H9 (cell line): ENCODE results near the gene ZCWPW1. TPM values are rescaled to one million over a fixed set of nuclear protein-coding genes. Genes with fewer than 3 reads are reported as not detected.

Source experiments
- DNase-seq: peaks from one replicate; pipeline ENCODE4 v3.0.0-alpha.2; 2017
- H2AFZ ChIP-seq: one replicate; pipeline ENCODE4 v1.6.1; 2013; ENCODE audit warnings: mild to moderate bottlenecking, low read length, control low read depth, moderate library complexity
- H2AK5ac ChIP-seq: 2 replicates; pipeline ENCODE4 v1.6.1; 2013; ENCODE audit warnings: low read length, control low read depth, mixed read lengths; ENCODE audit not compliant: insufficient read length
- H2BK120ac ChIP-seq: one replicate; pipeline ENCODE4 v1.6.1; 2013; ENCODE audit warnings: low read depth, mild to moderate bottlenecking, low read length, control low read depth, inconsistent platforms; ENCODE audit not compliant: poor library complexity, severe bottlenecking
- H2BK12ac ChIP-seq: 2 replicates; pipeline ENCODE4 v1.6.1; 2013; ENCODE audit warnings: low read length, control low read depth, mixed read lengths, low read depth; ENCODE audit not compliant: insufficient read length
- H2BK15ac ChIP-seq: 2 replicates; pipeline ENCODE4 v1.6.1; 2013; ENCODE audit warnings: low read depth, low read length, control low read depth
- H2BK20ac ChIP-seq: one replicate; pipeline ENCODE4 v1.6.1; 2013; ENCODE audit warnings: low read depth, mild to moderate bottlenecking, low read length, control low read depth, inconsistent platforms; ENCODE audit not compliant: poor library complexity, severe bottlenecking
- H2BK5ac ChIP-seq: 2 replicates; pipeline ENCODE4 v1.6.1; 2013; ENCODE audit warnings: low read length, control low read depth, mixed read lengths; ENCODE audit not compliant: insufficient read length
- H3K14ac ChIP-seq: 2 replicates; pipeline ENCODE4 v1.6.1; 2013; ENCODE audit warnings: low read length, control low read depth; ENCODE audit not compliant: insufficient read depth
- H3K18ac ChIP-seq: 2 replicates; pipeline ENCODE4 v1.6.1; 2013; ENCODE audit warnings: low read depth, mild to moderate bottlenecking, mixed read lengths, low read length, control low read depth; ENCODE audit not compliant: insufficient read length
- H3K23ac ChIP-seq: 2 replicates; pipeline ENCODE4 v1.6.1; 2013; ENCODE audit warnings: low read length, control low read depth, mixed read lengths, low read depth; ENCODE audit not compliant: insufficient read length
- H3K23me2 ChIP-seq: 2 replicates; pipeline ENCODE4 v1.6.1; 2013; ENCODE audit warnings: low read depth, mild to moderate bottlenecking, mixed read lengths, low read length, control low read depth; ENCODE audit not compliant: insufficient read length, poor library complexity, severe bottlenecking
- H3K27ac ChIP-seq: 2 replicates; pipeline ENCODE4 v1.5.1; 2013; ENCODE audit warnings: low read length, control low read depth, mixed read lengths, low read depth; ENCODE audit not compliant: insufficient read length
- H3K27me3 ChIP-seq: 2 replicates; pipeline ENCODE4 v1.6.1; 2013; ENCODE audit warnings: low read length, control low read depth, inconsistent platforms; ENCODE audit not compliant: insufficient read depth
- H3K4ac ChIP-seq: 2 replicates; pipeline ENCODE4 v1.6.1; 2013; ENCODE audit warnings: low read depth, mild to moderate bottlenecking, control low read depth, inconsistent platforms, low read length, moderate library complexity
- H3K4me1 ChIP-seq: 2 replicates; pipeline ENCODE4 v1.6.1; 2013; ENCODE audit warnings: low read length, control low read depth, inconsistent platforms; ENCODE audit not compliant: insufficient read depth
- H3K4me2 ChIP-seq: 2 replicates; pipeline ENCODE4 v1.6.1; 2013; ENCODE audit warnings: low read length, control low read depth, mixed read lengths; ENCODE audit not compliant: insufficient read length, insufficient read depth
- H3K56ac ChIP-seq: 2 replicates; pipeline ENCODE4 v1.6.1; 2013; ENCODE audit warnings: low read depth, mild to moderate bottlenecking, mixed read lengths, low read length, control low read depth; ENCODE audit not compliant: insufficient read length
- H3K79me1 ChIP-seq: 2 replicates; pipeline ENCODE4 v1.6.1; 2013; ENCODE audit warnings: low read depth, mild to moderate bottlenecking, moderate library complexity, low read length, control low read depth, inconsistent platforms; ENCODE audit not compliant: insufficient read depth, poor library complexity, severe bottlenecking
- H3K79me2 ChIP-seq: 2 replicates; pipeline ENCODE4 v1.6.1; 2013; ENCODE audit warnings: low read length, control low read depth, inconsistent platforms; ENCODE audit not compliant: insufficient read depth
- H3K9ac ChIP-seq: 2 replicates; pipeline ENCODE4 v1.6.1; 2013; ENCODE audit warnings: low read length, control low read depth, mixed read lengths; ENCODE audit not compliant: insufficient read length; ENCODE audit errors: extremely low read depth
- H3K9me3 ChIP-seq: one replicate; pipeline ENCODE4 v1.6.1; 2013; ENCODE audit warnings: low read depth, low read length, inconsistent platforms; ENCODE audit not compliant: control insufficient read depth
- H3T11ph ChIP-seq: one replicate; pipeline ENCODE4 v1.6.1; 2013; ENCODE audit warnings: mild to moderate bottlenecking, low read length, control low read depth, inconsistent platforms
- H4K20me1 ChIP-seq: one replicate; pipeline ENCODE4 v1.6.1; 2013; ENCODE audit not compliant: control insufficient read depth, insufficient read length, insufficient read depth
- H4K5ac ChIP-seq: 2 replicates; pipeline ENCODE4 v1.6.1; 2013; ENCODE audit warnings: low read depth, mild to moderate bottlenecking, mixed read lengths, low read length, control low read depth; ENCODE audit not compliant: insufficient read length
- H4K8ac ChIP-seq: replicated peaks from 2 replicates; pipeline ENCODE4 v1.6.1; 2013; ENCODE audit warnings: low read length, control low read depth, mixed read lengths, low read depth; ENCODE audit not compliant: insufficient read length
- H4K91ac ChIP-seq: 2 replicates; pipeline ENCODE4 v1.6.1; 2013; ENCODE audit warnings: low read depth, mild to moderate bottlenecking, moderate library complexity, mixed read lengths, low read length, control low read depth; ENCODE audit not compliant: insufficient read length
- H3K27ac Mint-ChIP-seq, 3 experiments: 2 replicates in 2 of 3; 3 replicates in 1 of 3; pipeline ENCODE4 v1.8.0; 2020 to 2021; ENCODE audit warnings: mixed read lengths in 3 of 3, mild to moderate bottlenecking in 1 of 3, moderate library complexity in 1 of 3
- H3K27me3 Mint-ChIP-seq: 2 replicates; pipeline ENCODE4 v1.8.0; 2021; ENCODE audit warnings: low read depth, mild to moderate bottlenecking, moderate library complexity, mixed read lengths
- H3K36me3 Mint-ChIP-seq, 3 experiments: 2 replicates in 2 of 3; 3 replicates in 1 of 3; pipeline ENCODE4 v1.8.0; 2020 to 2021; ENCODE audit warnings: low read depth in 3 of 3, mixed read lengths in 3 of 3; ENCODE audit not compliant: insufficient read depth in 1 of 3
- H3K4me1 Mint-ChIP-seq, 2 experiments: 2 replicates each; pipeline ENCODE4 v1.8.0; 2020; ENCODE audit warnings: mixed read lengths in 2 of 2
- H3K4me3 Mint-ChIP-seq, 2 experiments: 2 replicates in 1 of 2; 3 replicates in 1 of 2; pipeline ENCODE4 v1.8.0; 2020 to 2021; ENCODE audit warnings: mild to moderate bottlenecking in 2 of 2, mixed read lengths in 2 of 2, moderate library complexity in 1 of 2
- H3K9me3 Mint-ChIP-seq, 2 experiments: 2 replicates in 1 of 2; 3 replicates in 1 of 2; pipeline ENCODE4 v1.8.0; 2020; ENCODE audit warnings: mild to moderate bottlenecking in 2 of 2, mixed read lengths in 2 of 2, moderate library complexity in 1 of 2
- CTCF ChIP-seq: fragments of 200-600 bp; sonication (generic); conservative IDR thresholded peaks from 3 replicates; pipeline ENCODE4 v1.8.0; 2021; ENCODE audit warnings: antibody characterized with exemption, mild to moderate bottlenecking
- WGBS: extraction: QIAGEN DNeasy Blood & Tissue Kit; methylation state at CpG from one replicate; pipeline ENCODE4 v1.1.7; 2013; ENCODE audit warnings: missing lambda C conversion rate, low lambda C conversion rate, mixed read lengths; ENCODE audit not compliant: insufficient read length; ENCODE audit errors: extremely low coverage; 5-methylcytosine and 5-hydroxymethylcytosine counted together
- total RNA-seq: library from RNA; stranded (reverse); gene quantifications from 2 replicates; pipeline ENCODE4 v1.2.1, GENCODE V29; 2021

Gene ZCWPW1
- total RNA-seq, 1 experiment from 2014 or later = 1.1 TPM

GRCh38 chr7:100406767-100407166, 21.7 kb downstream of the ZCWPW1 start:
- Histone ChIP-seq H2BK12ac (no peak overlapping the region), H3K79me1 (no peaks in the 10 kb centered on the region), H2BK15ac (no peak overlapping the region), H3K4me1 (no peaks in the 10 kb centered on the region), H3K9ac (no peak overlapping the region), H4K5ac (no peak overlapping the region), H3T11ph (no peak overlapping the region), H2BK5ac (no peak overlapping the region), H3K18ac (no peak overlapping the region), H2BK120ac (no peak overlapping the region), H3K14ac (no peak overlapping the region), H4K8ac (no peak overlapping the region), H3K79me2 (no peaks in the 10 kb centered on the region), H3K23ac (no peak overlapping the region), H4K20me1 (no peaks in the 10 kb centered on the region), H3K9me3 (no peaks in the 10 kb centered on the region), H2AFZ (no peak overlapping the region), H4K91ac (no peak overlapping the region), H3K56ac (no peak overlapping the region), H3K4me2 (no peak overlapping the region), H3K27me3 (no peaks in the 10 kb centered on the region), H3K27ac (no peak overlapping the region), H2BK20ac (no peak overlapping the region), H2AK5ac (no peak overlapping the region), H3K23me2 (no peaks in the 10 kb centered on the region), H3K4ac (no peak overlapping the region)
- Mint-ChIP-seq H3K4me3 (no peak overlapping the region), H3K9me3 (no peaks in the 10 kb centered on the region), H3K36me3 (no peaks in the 10 kb centered on the region), H3K27ac (no peak overlapping the region), H3K27me3 (peaks cover 20% of the 10 kb centered on the region), H3K4me1 (peaks cover 0 to 3% of the 10 kb centered on the region in 2 experiments; a peak in 1 of 4 replicates)
- WGBS = no CpG with 5 or more reads among the region's 6 CpGs
- TF ChIP-seq CTCF = no peak
- DNase-seq = no peak
